NCI-H1436 treated with DMSO at 0.1 percent for 48 hours (cell line): Measurements from ENCODE around the gene H6PD.

Experiments
- DNase-seq: peaks from one replicate; lab custom pipeline; 2025; lab: John Stamatoyannopoulos, UW

The H6PD gene

DNA sequence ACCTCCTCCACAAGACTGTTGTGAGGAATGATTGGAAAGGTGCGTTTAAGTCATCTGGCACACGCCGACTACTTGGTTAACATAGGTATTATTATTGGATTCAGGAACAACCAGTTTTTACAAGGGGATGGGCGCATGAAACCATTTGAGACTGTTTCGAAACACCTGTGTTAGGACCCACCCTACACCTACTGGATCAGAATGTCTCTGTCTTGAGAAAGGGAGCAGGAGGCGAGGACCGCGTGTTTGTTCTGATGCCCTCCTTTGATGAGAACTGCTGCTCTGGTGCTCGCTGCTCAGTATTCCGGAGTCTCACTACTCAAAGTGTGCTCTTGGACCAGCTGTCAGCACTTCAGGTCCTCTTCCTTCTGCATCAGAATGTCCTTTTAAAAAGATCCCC lies 7.3 kb downstream of the H6PD start:
- DNase-seq = no peak

DNA sequence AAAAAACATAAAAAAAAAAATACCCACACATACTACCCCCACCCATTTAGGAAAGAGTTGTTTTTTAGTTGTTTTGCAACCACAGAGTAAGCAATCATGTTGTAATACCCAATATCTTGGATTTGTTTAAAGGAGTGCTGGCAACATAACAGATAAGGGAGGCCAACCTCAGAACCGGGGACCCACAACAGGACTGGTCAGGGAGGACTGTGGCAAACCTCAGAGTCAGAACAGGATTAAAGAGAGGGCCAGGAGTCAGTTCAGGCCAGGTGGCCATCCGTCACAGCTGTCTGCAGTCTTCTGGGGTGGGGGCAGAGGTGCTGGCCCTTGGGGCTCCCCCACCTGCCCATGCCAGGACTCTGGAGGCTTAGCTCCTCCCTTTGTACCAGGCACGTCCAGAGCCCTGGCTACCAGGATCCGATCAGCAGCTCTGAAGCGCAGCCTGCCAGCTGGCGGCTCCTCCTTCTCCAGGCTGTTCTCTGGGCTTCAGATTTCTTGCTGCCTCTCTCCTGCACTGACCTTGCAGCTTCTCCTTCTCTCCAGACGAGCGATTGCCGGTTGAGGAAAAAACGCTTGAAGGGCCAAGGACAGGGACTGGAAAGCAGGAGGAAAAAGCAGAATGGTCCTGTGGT lies 7.9 kb downstream of the H6PD start:
- DNase-seq = no peak

DNA sequence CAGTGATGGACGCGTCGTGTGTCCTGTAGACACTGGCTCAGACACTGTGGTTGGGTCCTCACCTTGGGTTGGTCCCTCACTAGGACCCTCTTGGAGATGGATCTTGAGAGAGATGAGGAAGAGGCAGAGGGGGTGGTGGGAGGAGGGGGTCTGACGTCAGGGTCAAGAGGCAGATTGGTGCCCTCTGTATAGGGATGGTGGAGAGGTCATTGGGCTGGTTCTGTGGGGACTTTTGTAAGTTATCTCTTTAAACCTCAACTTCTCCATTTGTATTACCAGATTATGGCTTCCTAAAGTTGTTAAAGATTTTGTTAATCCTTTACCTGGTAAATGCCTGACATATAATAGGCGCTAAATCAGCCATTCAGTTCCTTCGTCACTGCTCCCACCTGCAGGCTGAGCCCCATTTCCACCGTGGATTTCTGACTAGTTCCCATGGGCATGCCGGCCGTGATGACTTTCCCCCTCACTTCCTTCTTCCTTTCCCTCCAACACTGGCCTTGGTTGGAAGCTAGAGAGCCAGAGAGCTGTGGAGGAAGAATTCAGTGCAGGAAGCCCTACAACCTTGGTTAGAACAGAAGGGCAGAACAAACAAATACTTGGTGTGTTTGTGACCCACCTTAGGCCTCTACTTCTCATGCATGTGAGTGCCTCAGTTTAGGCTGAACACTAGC lies 8.6 kb downstream of the H6PD start:
- DNase-seq = no peak

DNA sequence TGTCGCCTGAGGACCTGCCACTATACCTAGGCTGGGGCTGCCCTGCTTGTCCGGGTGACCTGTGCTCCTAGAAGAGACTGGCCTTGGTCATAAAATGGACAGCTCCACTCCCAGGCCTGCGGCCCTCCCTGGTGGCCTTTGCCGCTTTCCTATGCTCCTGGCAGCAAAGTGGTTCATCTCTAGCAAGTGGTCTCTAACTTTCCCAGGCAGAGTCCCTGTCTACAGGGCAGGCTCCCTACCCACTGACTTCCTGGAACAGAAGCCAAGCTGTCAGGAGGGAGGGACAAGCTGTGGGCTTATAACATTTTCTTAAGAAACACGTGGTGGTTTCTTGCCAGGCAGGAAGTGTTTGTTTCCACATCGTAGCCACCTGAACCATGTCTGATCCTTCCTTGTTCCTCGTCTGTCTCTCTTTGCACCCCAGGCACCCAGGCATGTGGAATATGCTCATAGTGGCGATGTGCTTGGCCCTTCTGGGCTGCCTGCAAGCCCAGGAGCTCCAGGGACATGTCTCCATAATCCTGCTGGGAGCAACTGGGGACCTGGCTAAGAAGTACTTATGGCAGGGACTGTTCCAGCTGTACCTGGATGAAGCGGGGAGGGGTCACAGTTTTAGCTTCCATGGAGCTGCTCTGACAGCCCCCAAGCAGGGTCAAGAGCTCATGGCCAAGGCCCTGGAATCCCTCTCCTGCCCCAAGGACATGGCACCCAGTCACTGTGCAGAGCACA lies 10.1 kb downstream of the H6PD start:
- no peak for DNase-seq

DNA sequence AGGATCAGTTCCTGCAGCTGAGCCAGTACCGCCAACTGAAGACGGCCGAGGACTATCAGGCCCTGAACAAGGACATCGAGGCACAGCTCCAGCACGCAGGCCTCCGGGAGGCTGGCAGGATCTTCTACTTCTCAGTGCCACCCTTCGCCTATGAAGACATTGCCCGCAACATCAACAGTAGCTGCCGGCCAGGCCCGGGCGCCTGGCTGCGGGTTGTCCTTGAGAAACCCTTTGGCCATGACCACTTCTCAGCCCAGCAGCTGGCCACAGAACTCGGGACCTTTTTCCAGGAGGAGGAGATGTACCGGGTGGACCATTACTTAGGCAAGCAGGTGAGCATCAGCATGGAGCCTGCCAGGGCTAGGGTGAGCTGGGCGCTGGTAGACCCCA lies 10.7 kb downstream of the H6PD start:
- DNase-seq = no peak

DNA sequence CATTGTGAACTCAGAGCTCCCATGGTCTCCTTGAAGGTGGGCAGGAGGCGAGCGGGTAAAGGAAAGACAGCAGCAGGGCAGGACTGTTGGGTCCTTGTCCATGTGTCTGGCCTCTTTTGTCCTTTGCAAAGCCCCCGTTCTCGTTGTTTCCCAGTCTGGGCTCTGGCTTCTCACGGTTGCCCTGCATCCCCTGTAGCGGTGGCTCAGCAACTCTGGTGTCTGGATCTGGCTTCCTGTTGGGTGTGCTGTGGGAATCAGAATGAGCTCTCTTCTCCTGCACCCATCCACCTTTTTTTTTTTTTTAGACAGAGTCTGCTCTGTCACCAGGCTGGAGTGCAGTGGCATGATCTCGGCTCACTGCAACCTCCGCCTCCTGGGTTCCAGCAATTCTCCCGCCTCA lies 11.1 kb downstream of the H6PD start:
- no peak for DNase-seq

DNA sequence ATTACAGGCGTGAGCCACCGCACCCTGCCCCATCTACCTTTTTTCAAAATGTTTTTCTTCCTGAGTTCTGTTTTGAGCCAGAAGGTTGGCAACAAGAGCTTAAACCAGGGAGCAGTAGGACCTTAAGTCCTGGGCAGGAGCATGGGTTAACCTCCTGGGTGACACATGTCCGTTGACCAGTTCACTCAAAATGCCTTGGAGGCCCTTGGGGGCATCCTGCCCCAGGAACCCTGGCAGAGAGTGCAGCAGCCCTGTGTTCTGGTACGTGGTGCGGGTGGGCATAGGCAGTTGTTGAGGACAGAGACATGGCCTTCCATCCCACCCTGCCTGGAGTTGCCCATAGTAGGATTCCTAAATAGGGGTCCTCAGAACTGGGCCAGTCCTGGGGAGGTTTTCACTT lies 11.6 kb downstream of the H6PD start:
- DNase-seq = no peak

DNA sequence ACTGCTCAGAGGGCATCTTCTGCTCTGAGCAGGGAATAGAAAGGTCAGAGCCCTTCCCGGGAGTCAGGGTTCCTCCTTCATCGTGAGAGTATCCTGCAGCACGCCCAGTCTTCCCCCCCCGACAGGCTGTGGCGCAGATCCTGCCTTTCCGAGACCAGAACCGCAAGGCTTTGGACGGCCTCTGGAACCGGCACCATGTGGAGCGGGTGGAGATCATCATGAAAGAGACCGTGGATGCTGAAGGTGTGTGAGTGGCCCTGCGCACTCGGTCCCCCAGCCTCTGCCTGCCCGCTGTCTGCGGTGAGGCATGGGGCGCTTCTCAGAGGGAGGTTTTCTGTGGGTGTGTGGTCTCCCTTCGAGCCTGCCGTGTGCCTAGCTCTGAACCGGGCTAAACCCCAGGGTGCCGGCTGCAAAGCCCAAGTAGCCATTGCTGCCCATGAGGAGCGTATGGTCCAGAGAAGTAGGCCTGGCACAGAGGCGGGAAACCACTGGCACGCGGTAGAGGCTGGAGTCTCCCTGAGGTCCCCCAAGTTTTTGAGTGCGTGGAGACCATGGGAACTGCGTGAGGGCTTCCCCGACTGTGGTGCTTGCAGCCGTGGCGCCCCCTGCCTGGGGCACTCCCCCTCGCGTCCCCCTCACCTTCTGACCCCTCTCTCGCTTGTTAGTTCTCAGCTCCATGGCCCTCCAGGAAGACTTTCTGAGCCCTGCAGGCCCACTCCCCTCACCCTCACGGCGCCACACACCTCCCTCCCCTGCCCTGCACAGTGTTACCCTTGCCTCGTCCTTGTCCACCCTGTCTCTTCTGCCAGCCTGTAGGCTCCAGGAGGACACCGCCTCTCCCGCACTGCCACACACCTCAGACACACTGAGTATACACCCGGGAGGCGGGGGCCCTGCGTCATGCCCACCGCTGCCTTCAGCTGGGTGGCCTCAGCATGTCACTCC lies 12.5 kb downstream of the H6PD start:
- DNase-seq = no peak

DNA sequence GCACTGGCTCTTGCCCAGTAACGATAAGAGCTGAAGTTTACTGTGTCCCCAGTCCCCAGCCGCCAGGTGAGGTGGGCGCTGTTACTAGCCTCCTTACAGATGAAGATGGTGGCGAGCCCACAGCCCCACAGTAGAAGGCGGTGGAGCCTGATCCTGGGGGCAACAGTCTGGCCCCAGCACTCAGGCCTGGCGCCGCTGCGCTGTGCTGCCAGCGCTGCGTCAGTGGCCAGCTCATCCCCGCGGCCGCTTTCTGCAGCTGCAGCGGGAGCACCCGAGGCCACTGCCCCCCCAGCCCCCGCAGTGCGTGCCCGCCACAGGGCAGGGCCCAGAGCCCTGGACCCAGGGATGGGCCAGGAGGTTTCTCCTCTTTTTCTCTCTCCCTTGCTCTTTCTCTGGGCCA lies 13.3 kb downstream of the H6PD start:
- no peak for DNase-seq

DNA sequence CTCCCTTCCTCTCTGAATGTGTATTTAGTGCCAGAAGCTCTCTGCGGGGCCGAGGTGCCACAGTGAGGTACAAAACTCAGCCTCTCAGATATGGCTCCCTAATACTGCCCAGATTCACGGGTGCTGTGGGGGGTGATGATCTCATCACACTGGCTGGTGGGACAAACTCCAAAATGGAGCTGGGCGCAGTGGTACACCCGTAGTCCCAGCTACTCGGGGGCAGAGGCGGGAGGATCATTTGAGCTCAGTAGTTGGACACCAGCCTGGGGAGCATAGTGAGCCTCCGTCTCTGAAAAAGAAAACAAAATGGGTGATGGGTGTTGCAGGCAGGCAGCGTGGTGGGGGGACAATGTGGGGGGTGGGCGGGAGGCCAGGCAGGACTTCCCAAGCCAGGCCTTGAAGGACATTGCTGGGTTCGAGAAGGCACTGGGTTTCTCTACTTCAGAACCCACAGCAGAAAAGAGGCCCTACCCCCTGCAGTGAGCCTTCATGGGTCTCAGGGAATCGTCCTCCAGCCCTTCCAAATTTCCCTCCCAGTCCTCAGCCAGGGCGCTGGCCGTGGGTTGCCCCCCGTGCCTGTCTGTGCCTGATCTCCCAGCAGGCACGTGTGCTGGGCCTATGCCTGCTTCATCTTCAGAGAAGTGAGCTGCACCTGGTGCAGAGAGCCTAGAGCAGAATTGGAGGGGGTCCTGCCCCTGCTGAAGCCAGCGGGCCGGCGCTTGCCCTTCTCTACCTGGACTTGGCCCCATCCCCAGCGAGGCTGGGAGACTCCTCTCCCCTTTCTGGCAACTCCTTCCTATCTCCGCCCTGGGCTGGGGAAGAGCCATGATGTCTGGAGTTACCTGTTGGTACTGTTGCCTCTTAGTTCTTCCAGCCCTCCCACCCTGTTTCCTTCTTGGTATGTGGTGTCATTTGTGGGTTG lies 14.0 kb downstream of the H6PD start:
- DNase-seq = no peak

DNA sequence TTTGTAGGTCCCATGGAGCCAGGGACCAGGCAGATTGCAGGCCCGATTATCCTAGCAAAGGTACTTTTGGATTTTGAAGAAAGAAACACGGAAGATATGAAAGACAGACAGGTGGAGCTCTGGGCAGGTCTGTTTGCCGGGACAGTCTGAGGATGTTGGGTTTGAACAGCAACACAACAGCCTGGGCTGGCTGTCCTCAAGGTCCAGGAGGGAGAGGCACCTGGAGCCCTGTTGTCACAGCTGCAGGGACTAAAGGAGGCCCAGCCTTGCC lies 14.6 kb downstream of the H6PD start:
- no peak for DNase-seq

DNA sequence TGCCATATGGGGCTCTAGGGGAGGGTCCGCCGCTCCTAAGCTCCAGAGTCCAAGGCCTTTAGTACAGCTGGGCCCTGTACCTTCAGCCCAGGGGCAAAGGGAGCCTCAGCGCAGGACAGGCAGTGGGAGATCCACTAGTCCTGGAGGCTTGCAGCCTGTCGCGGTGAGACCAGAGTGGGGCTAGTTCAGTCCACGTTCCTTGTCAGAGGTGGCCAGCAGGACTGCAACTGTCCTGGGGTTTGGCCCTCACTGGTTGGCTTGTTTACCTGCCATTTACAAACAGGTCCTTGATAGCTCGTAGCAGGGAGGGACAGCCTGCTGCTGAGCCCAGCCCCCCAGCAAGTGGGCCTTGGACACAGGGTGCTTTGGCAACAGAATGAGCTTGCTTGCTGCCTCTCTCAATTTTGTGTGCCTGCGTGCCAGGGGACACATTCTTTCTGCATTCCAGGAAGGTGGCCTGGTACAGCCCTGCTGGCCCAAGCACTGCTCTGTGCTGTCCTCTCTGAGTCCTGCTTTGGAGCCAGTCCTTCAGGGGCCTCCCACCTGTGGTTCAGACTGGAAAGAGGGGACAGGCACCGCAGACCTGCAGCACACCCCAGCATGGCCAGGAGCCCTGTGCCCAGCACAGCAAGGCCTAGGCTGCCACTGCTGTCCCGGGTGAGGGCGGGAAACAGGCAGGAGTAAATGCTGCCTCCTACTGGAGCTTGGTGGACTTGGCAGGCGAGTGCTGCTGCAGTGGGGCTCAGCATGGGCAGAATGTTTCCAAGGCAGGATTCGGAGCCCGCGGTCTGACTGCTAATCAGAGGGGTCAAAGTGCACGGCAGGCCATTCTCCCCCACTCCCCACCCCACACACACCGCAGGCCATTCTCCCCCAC lies 15.2 kb downstream of the H6PD start:
- DNase-seq = no peak

DNA sequence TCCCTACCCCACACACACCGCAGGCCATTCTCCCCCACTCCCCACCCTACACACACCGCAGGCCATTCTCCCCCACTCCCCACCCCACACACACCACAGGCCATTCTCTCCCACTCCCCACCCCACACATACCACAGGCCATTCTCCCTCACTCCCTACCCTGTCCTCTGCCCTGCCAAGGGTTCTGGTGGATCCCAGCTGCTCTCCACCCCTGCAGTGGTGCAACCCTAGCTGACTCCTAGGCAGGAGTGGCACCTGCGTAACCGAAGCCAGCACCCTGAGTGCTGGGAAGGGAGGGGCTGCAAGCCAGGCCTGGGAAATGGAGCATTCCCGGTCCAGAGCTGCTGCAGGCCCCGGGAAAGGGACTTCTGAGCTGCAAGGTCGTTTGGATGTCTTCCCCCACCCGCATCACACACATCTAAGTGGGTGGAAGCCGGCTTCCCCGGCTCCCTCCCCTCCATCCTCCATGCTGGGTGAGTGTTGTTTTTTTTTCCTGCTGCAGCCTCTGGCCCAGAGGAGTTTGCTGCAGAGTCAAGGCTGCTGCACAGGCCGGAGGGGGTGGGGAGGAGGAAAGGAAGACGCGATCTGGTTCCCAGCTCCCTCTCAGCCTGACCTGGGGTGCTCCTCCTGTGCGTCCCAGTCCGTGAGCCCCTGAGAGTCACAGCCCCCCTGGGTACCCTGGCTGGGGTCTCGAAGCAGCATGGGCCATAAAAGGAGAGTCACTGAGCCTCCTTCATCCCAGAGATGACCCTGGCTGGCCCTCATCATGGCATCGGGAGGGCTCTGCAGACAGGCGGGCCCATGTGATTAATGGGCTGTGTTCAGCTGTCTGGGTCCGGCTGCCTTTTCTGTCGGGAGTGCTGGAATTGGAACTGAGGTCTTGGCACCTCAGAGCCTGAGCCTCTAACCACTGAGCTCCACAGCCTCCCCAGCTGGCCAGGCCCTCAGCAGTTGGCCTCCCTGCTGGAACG lies 16.1 kb downstream of the H6PD start:
- no peak for DNase-seq

DNA sequence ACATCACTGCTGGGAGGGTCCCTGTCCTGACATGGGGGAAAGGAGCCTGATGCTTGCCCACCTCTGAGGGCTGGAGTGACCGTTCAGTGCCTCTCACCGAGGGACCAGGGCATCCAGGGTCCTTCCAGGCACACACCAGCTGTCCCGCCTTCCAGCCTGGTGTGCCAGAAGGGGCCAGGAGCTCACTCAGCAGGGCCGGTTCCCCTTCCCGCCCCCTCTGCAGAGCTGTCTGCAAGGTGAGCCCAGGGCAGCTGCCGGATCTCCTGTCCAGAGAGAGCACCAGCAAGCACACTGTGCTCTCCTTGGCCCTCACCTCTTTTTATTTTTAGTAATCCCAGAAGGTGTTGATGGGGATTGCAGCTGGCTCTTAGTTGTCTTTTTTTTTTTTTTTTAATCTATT lies 16.9 kb downstream of the H6PD start:
- no peak for DNase-seq

DNA sequence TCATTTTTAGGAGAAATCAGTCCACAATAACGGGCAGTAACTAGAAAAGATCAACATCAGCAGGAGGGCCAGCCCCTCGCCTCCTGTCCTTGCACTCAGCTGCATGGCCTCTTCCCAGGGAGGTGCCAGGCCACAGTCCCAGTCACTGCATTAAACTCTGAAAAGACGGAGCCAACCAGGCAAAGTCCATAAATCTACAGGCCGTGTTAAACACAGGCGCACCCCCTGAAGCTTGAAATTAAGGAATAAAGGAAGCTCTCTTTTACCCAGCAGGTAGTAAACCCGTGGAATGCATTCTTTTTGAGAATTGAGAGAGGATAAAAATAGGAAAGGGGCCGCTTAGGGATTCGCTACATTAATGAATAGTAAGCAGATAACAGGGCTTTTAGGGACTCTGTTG lies 18.4 kb downstream of the H6PD start:
- no peak for DNase-seq

DNA sequence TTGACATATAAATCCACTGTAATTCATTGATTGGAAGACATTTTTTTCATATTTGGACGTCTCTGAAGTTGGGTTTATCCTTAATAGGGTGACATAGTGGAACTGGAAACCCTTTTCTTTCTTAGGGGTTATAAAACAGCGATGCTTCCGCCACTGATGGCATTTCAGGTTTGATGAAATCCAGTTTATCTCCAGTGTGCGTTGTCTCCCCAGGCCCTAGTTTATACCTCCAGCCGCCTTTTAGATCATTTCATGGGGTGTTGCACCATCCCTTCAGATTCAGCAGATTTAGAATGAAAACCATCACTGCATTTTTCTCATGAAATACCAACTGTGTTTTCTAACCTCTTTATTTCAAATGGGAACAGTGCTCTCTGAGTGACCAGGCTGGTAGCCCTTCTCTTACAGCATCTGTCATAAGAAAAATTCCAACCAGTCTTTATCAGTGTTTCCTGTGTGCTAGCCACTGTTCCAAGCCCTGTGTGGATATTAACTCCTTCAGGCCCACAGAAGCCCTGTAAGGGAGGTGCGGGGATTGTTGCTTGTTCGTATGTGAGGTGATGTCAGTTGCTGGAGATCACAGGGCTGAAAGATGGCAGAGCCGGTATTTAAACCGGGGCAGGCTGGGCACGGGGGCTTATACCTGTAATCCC lies 19.0 kb downstream of the H6PD start:
- no peak for DNase-seq

DNA sequence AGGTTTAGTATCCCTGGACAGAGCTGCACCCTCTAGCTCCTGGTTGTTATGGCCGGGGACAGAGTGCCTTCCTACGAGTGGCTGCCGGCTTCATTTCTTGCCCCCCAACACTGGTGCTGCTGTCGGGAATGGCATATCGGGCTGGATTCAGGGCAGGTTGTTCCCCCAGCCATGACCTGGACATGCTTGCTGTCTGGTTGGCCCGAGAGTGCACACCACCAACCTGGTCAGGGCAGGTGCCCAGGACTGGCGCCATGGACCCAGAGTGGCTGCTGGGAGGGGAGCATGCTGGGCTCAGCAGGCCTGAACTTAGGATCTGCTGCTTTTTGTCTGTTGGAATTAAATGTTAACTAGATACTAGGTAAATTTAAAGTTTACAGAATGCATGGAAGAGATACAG lies 21.8 kb downstream of the H6PD start:
- no peak for DNase-seq

DNA sequence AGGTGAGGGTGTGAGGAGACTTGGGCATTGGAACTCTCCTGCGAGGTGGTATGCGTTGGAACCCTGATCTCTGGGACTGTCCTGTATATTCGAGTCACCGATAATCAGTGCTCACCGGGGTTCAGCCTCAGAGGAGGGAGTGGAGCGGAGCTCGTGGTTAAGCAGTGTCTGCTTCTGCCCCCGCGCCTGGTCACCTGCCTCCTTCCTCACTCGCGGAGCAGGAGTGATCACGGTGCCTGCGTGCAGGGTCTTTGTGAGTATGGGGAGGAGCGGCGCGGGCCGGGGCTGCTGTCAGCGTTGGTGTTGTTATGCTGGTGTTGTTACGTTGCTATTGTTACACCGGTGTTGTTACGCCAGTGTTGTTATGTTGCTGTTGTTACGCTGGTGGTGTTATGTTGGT lies 23.3 kb downstream of the H6PD start:
- DNase-seq = no peak

DNA sequence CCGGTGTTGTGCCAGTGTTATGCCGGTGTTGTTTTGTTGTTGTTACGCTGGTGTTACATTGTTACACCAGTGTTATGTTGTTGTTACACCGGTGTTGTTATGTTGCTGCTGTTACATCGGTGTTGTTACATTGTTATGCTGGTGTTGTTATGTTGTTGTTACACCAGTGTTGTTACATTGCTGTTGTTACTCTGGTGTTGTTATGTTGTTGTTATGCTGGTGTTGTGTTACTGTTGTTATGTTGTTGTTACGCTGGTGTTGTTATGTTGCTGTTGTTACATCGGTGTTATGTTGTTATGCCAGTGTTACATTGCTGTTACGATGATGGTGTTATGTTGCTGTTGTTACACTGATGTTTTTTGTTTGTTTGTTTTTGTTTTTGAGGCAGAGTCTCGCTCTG lies 24.1 kb downstream of the H6PD start:
- no peak for DNase-seq
